Natural killer cell (primary cell): ENCODE data around the gene RBP7. TPM values are rescaled to one million over a fixed set of nuclear protein-coding genes. Genes with fewer than 3 reads are reported as not detected.

ENCODE experiments used
- ATAC-seq, 3 donors: fragments of 150-1000 bp in 2 of 3; fragments of 200-7000 bp in 1 of 3; cut with Tn5 transposase; 1 replicate in 1 of 3; 2 replicates in 2 of 3; pipeline ENCODE4 v1.10.0; 2021; ENCODE audit warnings: mild to moderate bottlenecking in 2 of 3, moderate library complexity in 2 of 3
- DNase-seq, 2 donors: peaks; one replicate each; pipeline versions ENCODE4 v3.0.0 to v3.0.0-alpha.2; 2013 to 2021; ENCODE audit warnings: mixed read lengths in 1 of 2
- H3K27ac ChIP-seq: one replicate; pipeline ENCODE4 v1.5.1; 2013; ENCODE audit warnings: mild to moderate bottlenecking, low read length
- H3K27me3 ChIP-seq: one replicate; pipeline ENCODE4 v1.6.1; 2013; ENCODE audit warnings: low read length; ENCODE audit not compliant: control insufficient read depth, insufficient read depth
- H3K36me3 ChIP-seq: one replicate; pipeline ENCODE4 v1.6.1; 2013; ENCODE audit warnings: low read length; ENCODE audit not compliant: control insufficient read depth, insufficient read depth
- H3K4me1 ChIP-seq: one replicate; pipeline ENCODE4 v1.6.1; 2013; ENCODE audit warnings: low read length; ENCODE audit not compliant: control insufficient read depth, insufficient read depth
- H3K4me3 ChIP-seq: one replicate; pipeline ENCODE4 v1.5.1; 2013; ENCODE audit warnings: low read length
- H3K9me3 ChIP-seq: one replicate; pipeline ENCODE4 v1.6.1; 2013; ENCODE audit warnings: low read length; ENCODE audit not compliant: control insufficient read depth, insufficient read depth
- H3K27ac Mint-ChIP-seq, 2 donors: one replicate each; pipeline ENCODE4 v1.8.0; 2022; ENCODE audit warnings: mild to moderate bottlenecking in 2 of 2, mixed read lengths in 2 of 2, moderate library complexity in 1 of 2
- H3K27me3 Mint-ChIP-seq, 2 donors: one replicate each; pipeline ENCODE4 v1.8.0; 2022; ENCODE audit warnings: low read depth in 2 of 2, mixed read lengths in 2 of 2
- H3K36me3 Mint-ChIP-seq: one replicate; pipeline ENCODE4 v1.8.0; 2022; ENCODE audit warnings: mixed read lengths
- H3K4me1 Mint-ChIP-seq, 2 donors: one replicate each; pipeline ENCODE4 v1.8.0; 2022; ENCODE audit warnings: mixed read lengths in 2 of 2
- H3K4me3 Mint-ChIP-seq: one replicate; pipeline ENCODE4 v1.8.0; 2022; ENCODE audit warnings: mild to moderate bottlenecking, moderate library complexity, mixed read lengths
- H3K9me3 Mint-ChIP-seq, 2 donors: one replicate each; pipeline ENCODE4 v1.8.0; 2022; ENCODE audit warnings: mixed read lengths in 2 of 2
- CTCF ChIP-seq: fragments of 200-600 bp; IDR thresholded peaks from one replicate; pipeline ENCODE4 v1.8.0; 2022; ENCODE audit warnings: antibody characterized with exemption
- WGBS: methylation state at CpG from one replicate; pipeline ENCODE4 v1.1.7; 2013; ENCODE audit warnings: missing lambda C conversion rate; ENCODE audit not compliant: insufficient coverage; 5-methylcytosine and 5-hydroxymethylcytosine counted together
- intact Hi-C: fragments of 100-400 bp; cut with micrococcal nuclease; formaldehyde crosslinking; loops from one replicate; pipeline ENCODE4 v1.14.2; 2022
- total RNA-seq, 4 donors: library from RNA; stranded (reverse); fragments of 120-200 nt in 1 of 4; gene quantifications; one replicate each; pipeline versions ENCODE4 v1.2.3 to v1.2.4, GENCODE V29; 2013 to 2022

The RBP7 gene
- total RNA-seq, 3 donors from 2014 or later (not counting 1 experiment from before 2014, with no cell fraction given), result 0.89 to 2.3 (median 1.5) TPM

- Mint-ChIP-seq H3K27me3 (peaks cover 0 to 12% of the 10 kb centered on the region in 2 donors), H3K9me3 (no peaks in the 10 kb centered on the region), H3K4me1 (no peaks in the 10 kb centered on the region), H3K36me3 (no peaks in the 10 kb centered on the region), H3K4me3 (no peak overlapping the region), H3K27ac (no peak overlapping the region)
- Histone ChIP-seq H3K27ac (no peak overlapping the region), H3K27me3 (no peaks in the 10 kb centered on the region), H3K9me3 (no peaks in the 10 kb centered on the region), H3K4me1 (peaks cover 2% of the 10 kb centered on the region), H3K36me3 (no peaks in the 10 kb centered on the region), H3K4me3 (no peak overlapping the region)
- ATAC-seq (no peak), DNase-seq (no peak)
- TF ChIP-seq CTCF, result no peak
- intact Hi-C loops, result no loop called here
- 95% methylated on average over 5 of the region's 5 CpGs for WGBS
Observed at GRCh38 chr1:9989773-9990172, 7.3 kb upstream of the RBP7 start.

GRCh38 chr1:9990944-9991343 is 6.1 kb upstream of the RBP7 start:
- Mint-ChIP-seq H3K27ac (no peak overlapping the region), H3K4me1 (no peaks in the 10 kb centered on the region), H3K36me3 (no peaks in the 10 kb centered on the region), H3K4me3 (no peak overlapping the region), H3K27me3 (peaks cover 0 to 12% of the 10 kb centered on the region in 2 donors), H3K9me3 (no peaks in the 10 kb centered on the region)
- no peak for TF ChIP-seq CTCF
- ATAC-seq (no peak), DNase-seq (no peak)
- 15% methylated on average over 2 of the region's 2 CpGs for WGBS
- intact Hi-C loops, result no loop called here
- peaks cover 4% of the 10 kb centered on the region for H3K27me3 ChIP-seq
- H3K36me3 ChIP-seq, result no peaks in the 10 kb centered on the region
- H3K4me3 ChIP-seq, result no peak overlapping the region
- H3K27ac ChIP-seq, result no peak overlapping the region
- no peaks in the 10 kb centered on the region for H3K9me3 ChIP-seq
- H3K4me1 ChIP-seq, result peaks cover 2% of the 10 kb centered on the region

- ATAC-seq, result no peak
- peaks cover 7 to 13% of the 10 kb centered on the region in 2 donors for H3K4me1 Mint-ChIP-seq
- intact Hi-C loops, result no loop called here
- no peaks in the 10 kb centered on the region for H3K36me3 Mint-ChIP-seq
- no peak overlapping the region for H3K27ac ChIP-seq
- no peak overlapping the region for H3K4me3 ChIP-seq
- DNase-seq, result no peak
- peaks cover 7 to 18% of the 10 kb centered on the region in 2 donors for H3K27me3 Mint-ChIP-seq
- H3K27ac Mint-ChIP-seq, result no peak overlapping the region
- H3K36me3 ChIP-seq, result no peaks in the 10 kb centered on the region
- no peak for TF ChIP-seq CTCF
- 95% methylated on average over 4 of the region's 5 CpGs for WGBS
- no peak overlapping the region for H3K4me3 Mint-ChIP-seq
- H3K4me1 ChIP-seq, result peaks cover 4% of the 10 kb centered on the region
- H3K9me3 ChIP-seq, result no peaks in the 10 kb centered on the region
- H3K9me3 Mint-ChIP-seq, result no peaks in the 10 kb centered on the region
- peaks cover 12% of the 10 kb centered on the region for H3K27me3 ChIP-seq
Observed at GRCh38 chr1:9992910-9993309, 4.1 kb upstream of the RBP7 start.

GRCh38 chr1:9993561-9994075 is 3.4 kb upstream of the RBP7 start:
- Mint-ChIP-seq H3K27me3 (peaks cover 12 to 25% of the 10 kb centered on the region in 2 donors), H3K4me1 (peaks cover 14 to 16% of the 10 kb centered on the region in 2 donors), H3K9me3 (no peaks in the 10 kb centered on the region), H3K4me3 (no peak overlapping the region), H3K27ac (no peak overlapping the region), H3K36me3 (no peaks in the 10 kb centered on the region)
- Histone ChIP-seq H3K4me3 (no peak overlapping the region), H3K4me1 (peaks cover 7% of the 10 kb centered on the region), H3K36me3 (no peaks in the 10 kb centered on the region), H3K27ac (no peak overlapping the region), H3K27me3 (peaks cover 17% of the 10 kb centered on the region), H3K9me3 (no peaks in the 10 kb centered on the region)
- intact Hi-C loops, result no loop called here
- DNase-seq, result no peak
- no peak for TF ChIP-seq CTCF
- no peak for ATAC-seq
- 96% methylated on average over 7 of the region's 7 CpGs for WGBS
